LHCN-M2 (cell line): ENCODE data around the gene ID1. TPM values are rescaled to one million over a fixed set of nuclear protein-coding genes. Genes with fewer than 3 reads are reported as not detected.
A peak's percentile ranks its signal among the peaks of the same experiment; 100 is the strongest.
"Not testable (repeated sequence)": the region's sequence is repeated elsewhere in the genome, so short reads cannot be mapped to it uniquely, and the experiment has no call there.

Experiments
- DNase-seq: peaks from one replicate; pipeline ENCODE4 v3.0.0-alpha.2; 2012; ENCODE audit warnings: low read depth
- total RNA-seq: library from RNA; depleted of rRNA; stranded (reverse); fragments of >200 nt; gene quantifications from 2 replicates; pipeline ENCODE4 v1.2.3, GENCODE V29; 2014

The ID1 gene
- total RNA-seq, 1 experiment from 2014 or later: 775 TPM

DNA sequence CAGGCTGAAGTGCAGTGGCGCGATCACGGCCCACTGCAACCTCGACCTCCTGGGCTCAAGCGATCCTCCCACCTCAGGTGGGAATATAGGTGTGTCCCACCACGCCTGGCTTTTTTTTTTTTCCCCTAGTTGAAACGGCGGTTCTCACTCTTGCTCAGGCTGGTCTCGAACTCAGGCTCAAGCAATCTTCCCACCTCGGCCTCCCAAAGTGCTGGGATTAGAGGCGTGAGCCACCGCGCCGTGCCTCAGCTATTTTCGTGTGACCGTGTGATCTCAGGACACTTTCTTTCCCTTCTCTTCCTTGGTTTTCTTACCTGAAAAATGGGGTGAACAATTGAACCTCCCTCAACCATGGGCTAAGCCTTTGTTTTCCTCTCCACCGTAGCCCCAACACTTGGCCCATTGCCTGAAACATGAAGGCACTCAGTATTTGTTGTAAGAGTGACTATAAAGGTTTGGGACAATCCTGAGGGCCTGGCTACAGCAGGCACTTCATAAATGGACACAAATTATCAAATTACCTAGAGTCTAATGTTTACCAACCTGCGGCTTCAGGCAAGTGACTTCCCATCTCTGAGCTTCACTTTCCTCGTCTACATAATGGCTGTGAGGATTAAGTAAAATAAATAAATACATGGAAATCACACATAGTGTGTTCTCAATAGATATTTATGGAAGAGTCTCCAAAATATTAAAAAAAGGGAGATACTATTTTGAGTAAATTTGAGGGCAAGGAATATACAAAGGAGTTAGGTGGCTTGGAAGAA is 31.4 kb upstream of the ID1 start:
- no peak for DNase-seq

- not testable (repeated sequence) for DNase-seq
Measured at GRCh38 chr20:31574986-31575385, 30.1 kb upstream of the ID1 start.

DNA sequence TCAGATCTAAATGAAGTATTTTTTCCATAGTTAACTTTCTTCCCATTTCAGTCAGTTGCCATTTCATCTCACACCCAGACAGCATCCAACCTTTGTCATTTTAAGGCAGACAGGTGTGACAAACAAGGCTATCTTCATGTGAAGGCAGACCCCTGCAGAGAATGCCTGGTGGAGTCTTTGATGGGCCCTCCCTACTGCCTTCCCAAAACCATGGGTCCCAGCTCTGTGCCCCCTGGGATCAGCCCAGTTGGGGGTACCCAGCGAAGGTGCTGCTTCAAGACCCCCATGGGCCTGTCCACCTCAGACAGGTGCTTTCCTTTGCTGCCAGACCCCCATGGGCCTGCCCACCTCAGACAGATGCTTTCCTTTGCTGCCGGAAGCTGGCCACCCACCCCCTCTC is 28.3 kb upstream of the ID1 start:
- DNase-seq: no peak

GRCh38 chr20:31577194-31577593 is 27.9 kb upstream of the ID1 start:
- DNase-seq: no peak

DNA sequence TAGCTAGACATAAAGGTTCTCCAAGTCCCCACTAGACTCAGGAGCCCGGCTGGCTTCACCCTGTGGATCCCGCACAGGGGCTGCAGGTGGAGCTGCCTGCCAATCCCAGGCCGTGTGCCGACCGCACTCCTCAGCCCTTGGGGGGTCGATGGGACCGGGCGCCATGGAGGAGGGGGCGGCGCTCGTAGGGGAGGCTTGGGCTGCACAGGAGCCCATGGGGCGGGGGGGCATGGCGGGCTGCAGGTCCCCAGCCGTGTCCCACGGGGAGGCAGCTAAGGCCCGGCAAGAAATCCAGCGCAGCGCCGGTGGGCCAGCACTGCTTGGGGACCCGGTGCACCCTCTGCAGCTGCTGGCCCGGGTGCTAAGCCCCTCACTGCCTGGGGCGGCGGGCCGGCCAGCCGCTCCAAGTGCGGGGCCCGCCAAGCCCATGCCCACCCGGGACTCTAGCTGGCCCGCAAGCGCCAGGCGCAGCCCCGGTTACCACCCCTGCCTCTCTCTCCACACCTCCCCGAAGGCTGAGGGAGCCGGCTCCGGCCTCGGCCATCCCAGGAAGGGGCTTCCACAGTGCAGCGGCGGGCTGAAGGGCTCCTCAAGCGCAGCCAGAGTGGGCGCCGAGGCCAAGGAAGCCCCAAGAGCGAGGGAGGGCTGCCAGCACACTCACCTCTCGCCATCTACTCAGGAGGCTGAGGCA is 26.5 kb upstream of the ID1 start:
- no peak for DNase-seq

- DNase-seq: no peak
Measured at GRCh38 chr20:31579245-31579644, 25.8 kb upstream of the ID1 start.

DNA sequence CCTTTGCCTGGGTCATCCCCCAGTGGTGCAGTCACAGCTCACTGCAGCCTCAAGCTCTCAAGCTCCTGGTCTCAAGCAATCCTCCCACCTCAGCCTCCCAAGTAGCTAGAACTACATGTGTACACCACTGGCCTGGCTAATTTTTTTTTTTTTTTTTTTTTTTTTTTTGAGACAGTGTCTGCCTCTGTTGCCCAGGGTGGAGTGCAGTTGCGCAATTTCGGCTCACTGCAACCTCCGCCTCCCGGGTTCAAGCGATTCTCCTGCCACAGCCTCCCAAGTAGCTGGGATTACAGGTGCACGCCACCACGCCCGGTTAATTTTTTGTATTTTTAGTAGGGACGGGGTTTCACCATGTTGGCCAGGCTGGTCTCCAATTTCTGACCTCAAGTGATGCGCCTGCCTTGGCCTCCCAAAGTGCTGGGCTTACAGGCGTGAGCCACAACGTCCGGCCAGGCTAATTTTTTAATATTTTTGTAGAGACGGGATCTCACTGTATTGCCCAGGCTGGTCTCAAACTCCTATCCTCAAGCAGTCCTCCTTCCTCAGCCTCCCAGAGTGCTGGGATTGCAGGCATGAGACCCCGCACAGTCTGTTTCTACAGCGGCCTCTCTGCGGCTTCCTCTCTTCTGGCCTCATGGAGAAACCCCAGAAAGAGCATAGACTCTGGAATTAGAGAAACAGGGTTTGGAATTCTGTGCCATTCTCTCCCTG is 25.0 kb upstream of the ID1 start:
- DNase-seq: not testable (repeated sequence)

DNA sequence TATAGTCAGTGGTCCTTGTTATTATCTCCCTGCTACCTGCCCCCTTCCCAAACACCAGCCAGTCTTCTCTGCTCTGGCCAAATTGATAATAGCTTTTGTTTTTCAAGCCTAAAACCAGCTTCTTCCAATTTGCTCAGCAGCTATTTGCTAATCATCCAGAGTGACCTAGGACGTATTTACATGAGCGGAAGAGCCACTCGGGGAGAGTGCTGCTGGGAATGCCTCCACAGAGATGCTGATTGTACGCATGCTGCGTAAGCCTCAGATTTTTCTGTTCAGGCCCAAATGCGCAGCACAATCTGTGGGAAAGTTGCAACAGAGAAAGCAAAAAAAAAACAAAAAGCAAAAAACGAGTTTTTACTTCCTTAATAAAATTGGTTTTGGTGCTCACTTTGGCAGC is 24.4 kb upstream of the ID1 start:
- DNase-seq: no peak

DNA sequence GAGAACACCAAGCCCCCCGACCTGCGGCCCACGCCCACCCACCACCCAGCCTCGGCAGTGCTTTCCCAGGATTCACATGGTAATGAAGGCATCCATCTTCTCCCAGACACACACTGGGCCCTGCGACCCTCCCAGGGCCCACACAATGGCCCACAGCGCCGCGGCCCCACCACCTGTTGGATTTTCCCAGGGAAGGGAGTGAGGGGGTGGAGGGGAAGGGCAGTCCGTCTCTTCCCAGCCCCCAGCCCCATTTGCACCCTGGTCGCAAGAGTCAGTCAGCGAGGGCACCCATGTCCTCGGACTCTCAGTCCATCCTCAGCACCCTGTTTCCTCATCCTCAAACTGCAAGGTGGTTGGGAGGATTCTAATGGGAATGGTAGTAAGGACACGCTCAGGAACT is 23.7 kb upstream of the ID1 start:
- no peak for DNase-seq

GRCh38 chr20:31587545-31588389 is 17.3 kb upstream of the ID1 start:
- no peak for DNase-seq

DNA sequence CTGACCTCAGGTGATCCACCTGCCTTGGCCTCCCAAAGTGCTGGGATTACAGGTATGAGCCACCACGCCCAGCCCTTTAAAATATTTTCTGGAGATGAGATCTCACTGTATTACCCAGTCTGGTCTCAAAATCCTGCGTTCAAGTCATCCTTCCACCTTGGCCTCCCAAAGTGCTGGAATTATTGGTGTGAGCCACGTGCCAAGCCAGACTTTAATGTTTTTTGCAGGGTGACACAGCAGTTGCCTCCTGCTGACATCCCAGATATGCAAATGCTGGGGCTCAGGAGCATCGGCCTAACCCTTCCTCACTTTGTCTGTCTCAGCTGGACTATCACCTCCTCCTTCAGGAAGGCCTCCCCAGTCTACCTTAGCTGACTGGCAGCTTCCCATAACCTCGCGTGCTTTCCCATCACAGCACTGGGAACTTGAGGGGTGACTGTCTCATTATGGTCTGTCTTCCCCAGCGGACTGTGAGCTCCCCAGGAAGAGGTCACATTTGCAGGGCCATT is 14.3 kb upstream of the ID1 start:
- DNase-seq: no peak

- peak; percentile 93 for DNase-seq
Measured at GRCh38 chr20:31593221-31594001, 11.7 kb upstream of the ID1 start.

DNA sequence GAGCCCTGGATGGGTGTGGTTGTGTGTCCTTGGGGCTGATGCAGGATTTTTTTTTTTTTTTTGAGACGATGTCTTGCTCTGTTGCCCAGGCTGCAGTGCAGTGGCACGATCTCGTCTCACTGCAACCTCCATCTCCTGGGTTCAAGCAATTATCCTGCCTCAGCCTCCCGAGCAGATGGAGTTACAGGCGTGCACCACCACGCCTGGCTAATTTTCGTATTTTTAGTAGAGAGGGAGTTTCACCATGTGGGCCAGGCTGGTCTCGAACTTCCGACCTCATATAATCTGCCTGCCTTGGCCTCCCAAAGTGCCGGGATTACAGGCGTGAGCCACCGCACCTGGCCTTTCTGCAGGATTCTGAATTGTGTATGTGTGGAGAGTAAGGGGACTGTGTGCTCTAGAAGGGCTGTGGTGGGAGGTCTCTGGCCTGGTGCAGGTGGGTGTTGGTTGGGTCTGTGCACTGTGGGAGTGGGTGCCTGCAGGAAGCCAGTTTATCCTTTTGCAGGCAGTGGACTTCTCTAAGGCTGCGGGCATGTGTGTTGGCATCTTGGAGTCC is 11.0 kb upstream of the ID1 start:
- no peak for DNase-seq

DNA sequence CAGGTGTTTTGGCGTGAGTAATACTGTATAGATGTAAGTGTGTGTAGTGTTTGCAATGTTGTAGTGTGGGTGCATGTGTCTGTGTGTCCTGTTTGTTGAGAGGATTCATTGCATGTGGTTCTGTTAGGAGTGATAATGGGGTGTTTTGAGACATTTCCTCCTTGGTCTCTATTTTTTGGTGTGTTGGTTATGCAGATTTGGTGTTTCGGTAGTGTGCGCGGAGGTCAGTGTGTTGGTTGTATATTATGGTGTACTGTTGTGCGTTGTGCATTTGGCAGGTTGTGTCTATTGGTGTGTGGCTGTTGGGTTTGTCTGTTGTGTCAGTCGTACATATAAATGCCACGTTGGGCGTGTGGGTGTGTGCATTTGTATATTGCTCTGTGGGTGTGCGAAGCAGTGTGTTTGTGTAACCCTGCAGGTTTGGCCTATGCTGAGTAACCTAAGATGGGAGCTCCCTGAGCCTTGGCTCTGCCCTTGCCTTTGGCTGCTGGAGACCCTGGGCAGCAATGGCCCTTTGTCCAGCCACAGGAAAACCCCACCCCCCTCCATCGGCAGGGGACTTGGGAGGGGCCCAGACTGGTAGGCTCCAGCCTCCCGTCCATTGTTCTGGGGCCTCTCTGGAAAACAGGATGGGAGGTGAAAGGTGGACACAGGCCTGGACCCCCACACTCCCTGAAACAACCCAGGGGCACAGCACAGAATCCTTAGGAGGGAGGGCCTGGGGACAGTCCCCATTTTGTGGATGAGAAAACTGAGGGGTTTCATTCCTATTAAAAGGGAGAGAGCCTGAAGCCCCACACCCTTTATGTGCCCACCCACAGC is 10.3 kb upstream of the ID1 start:
- DNase-seq: no peak

GRCh38 chr20:31595380-31595653 is 9.8 kb upstream of the ID1 start:
- no peak for DNase-seq

- DNase-seq: peak; percentile 98
Measured at GRCh38 chr20:31595654-31596411, 9.3 kb upstream of the ID1 start.

- not testable (repeated sequence) for DNase-seq
Measured at GRCh38 chr20:31596412-31596715, 8.7 kb upstream of the ID1 start.

DNA sequence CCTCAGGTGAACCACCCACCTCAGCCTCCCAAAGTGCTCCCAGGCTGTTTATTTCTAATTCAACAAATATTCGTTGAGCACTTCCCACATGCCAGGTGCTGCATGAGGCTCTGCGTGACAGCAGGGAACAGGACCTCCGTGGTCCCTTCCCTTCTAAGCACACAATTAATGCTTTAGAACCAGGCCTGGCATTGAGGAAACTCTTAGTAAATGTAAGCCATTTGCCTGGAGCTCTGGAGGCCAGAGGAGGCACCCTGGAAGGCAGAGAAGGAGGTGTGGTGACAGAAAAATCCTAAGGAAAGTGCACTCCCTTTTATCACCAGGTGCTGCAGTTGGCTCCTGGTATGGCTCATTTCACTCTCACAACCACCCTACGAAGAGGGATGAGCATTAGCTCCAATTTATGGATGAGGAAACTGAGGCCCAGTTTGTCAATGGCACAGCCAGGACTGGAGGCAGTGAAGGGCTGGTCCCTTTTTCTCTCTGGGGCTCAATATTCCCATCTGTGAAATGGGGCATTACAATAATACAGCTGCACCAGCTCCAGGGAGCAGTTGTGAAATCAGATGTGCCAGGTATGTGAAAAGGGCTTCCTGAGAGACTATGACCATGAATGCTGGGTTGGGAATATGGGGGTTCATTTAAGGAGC is 8.1 kb upstream of the ID1 start:
- no peak for DNase-seq

- no peak for DNase-seq
Measured at GRCh38 chr20:31597481-31597855, 7.6 kb upstream of the ID1 start.
